Astrocyte (in vitro differentiated cells and primary cell): ENCODE measurements around the gene PICALM.

Experiments used
- EZH2 ChIP-seq: IDR thresholded peaks from 2 replicates; pipeline ENCODE4 v1.6.1; 2012; ENCODE audit warnings: mild to moderate bottlenecking, low read length, inconsistent platforms; ENCODE audit not compliant: insufficient read depth
- TF ChIP-seq, protein P1 (sequence below): IDR thresholded peaks from 2 replicates; pipeline ENCODE4 v1.5.1; 2011; ENCODE audit warnings: low read depth, mild to moderate bottlenecking, inconsistent platforms, low read length, moderate library complexity; ENCODE audit not compliant: insufficient read depth

DNA sequence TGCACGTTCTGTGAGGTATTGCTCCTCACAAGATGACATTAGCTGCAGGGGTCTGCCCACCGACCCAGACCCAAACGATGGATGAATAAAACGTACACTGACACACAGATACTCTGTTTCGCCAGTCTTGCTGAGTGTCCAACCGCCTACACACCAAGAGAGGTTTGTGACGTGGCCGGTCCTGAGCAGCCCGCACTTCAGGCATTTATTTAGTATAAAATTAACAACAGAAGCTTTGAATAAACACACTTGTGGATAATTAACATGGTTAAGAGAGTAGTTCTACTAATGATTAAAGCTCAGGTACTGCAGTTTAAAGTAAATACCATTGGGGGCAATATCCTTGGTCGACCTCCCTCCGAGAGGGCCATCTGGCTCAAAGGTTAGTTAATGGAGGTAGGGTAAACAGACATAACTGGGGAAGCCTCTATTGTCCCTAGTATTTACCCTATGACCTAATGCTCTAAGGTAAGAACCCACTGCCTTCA lies 138.0 kb downstream of the PICALM start:
- no peak for TF ChIP-seq EZH2
- TF ChIP-seq, protein P1, sequence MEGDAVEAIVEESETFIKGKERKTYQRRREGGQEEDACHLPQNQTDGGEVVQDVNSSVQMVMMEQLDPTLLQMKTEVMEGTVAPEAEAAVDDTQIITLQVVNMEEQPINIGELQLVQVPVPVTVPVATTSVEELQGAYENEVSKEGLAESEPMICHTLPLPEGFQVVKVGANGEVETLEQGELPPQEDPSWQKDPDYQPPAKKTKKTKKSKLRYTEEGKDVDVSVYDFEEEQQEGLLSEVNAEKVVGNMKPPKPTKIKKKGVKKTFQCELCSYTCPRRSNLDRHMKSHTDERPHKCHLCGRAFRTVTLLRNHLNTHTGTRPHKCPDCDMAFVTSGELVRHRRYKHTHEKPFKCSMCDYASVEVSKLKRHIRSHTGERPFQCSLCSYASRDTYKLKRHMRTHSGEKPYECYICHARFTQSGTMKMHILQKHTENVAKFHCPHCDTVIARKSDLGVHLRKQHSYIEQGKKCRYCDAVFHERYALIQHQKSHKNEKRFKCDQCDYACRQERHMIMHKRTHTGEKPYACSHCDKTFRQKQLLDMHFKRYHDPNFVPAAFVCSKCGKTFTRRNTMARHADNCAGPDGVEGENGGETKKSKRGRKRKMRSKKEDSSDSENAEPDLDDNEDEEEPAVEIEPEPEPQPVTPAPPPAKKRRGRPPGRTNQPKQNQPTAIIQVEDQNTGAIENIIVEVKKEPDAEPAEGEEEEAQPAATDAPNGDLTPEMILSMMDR: no peak
